Neuronal stem cell (in vitro differentiated cells): ENCODE measurements around the gene SCFD2.
A peak's percentile ranks its signal among the peaks of the same experiment; 100 is the strongest.

ENCODE experiments used
- DNase-seq: peaks from one replicate; pipeline ENCODE4 v3.0.0-alpha.2; 2013; ENCODE audit warnings: low spot score
- H2AFZ ChIP-seq: one replicate; pipeline ENCODE4 v1.6.1; 2013; ENCODE audit warnings: mild to moderate bottlenecking, low read length, inconsistent platforms
- H2AK5ac ChIP-seq: 2 replicates; pipeline ENCODE4 v1.6.1; 2013; ENCODE audit warnings: low read depth, mild to moderate bottlenecking, inconsistent platforms, low read length, moderate library complexity, mixed read lengths
- H2BK120ac ChIP-seq: 2 replicates; pipeline ENCODE4 v1.6.1; 2013; ENCODE audit warnings: low read depth, mild to moderate bottlenecking, inconsistent platforms, low read length, moderate library complexity, mixed read lengths
- H2BK12ac ChIP-seq: one replicate; pipeline ENCODE4 v1.6.1; 2013; ENCODE audit warnings: low read length, inconsistent platforms
- H2BK15ac ChIP-seq: 2 replicates; pipeline ENCODE4 v1.6.1; 2013; ENCODE audit warnings: mild to moderate bottlenecking, low read length, inconsistent platforms, mixed read lengths
- H2BK5ac ChIP-seq: one replicate; pipeline ENCODE4 v1.6.1; 2013; ENCODE audit warnings: inconsistent platforms, mild to moderate bottlenecking, low read length, moderate library complexity
- H3K14ac ChIP-seq: one replicate; pipeline ENCODE4 v1.6.1; 2013; ENCODE audit warnings: low read length, inconsistent platforms
- H3K18ac ChIP-seq: 2 replicates; pipeline ENCODE4 v1.6.1; 2013; ENCODE audit warnings: low read length, inconsistent platforms
- H3K23ac ChIP-seq: 2 replicates; pipeline ENCODE4 v1.6.1; 2013; ENCODE audit warnings: low read depth, mild to moderate bottlenecking, mixed read lengths, low read length, inconsistent platforms; ENCODE audit not compliant: poor library complexity
- H3K27ac ChIP-seq: replicated peaks from 3 replicates; pipeline ENCODE4 v1.5.1; 2013; ENCODE audit warnings: low read length, inconsistent platforms
- H3K27me3 ChIP-seq, 3 experiments: 2 replicates each; pipeline ENCODE4 v1.6.1; 2013; ENCODE audit warnings: low read length in 3 of 3, mild to moderate bottlenecking in 2 of 3, inconsistent platforms in 1 of 3, low read depth in 1 of 3, mixed read lengths in 1 of 3, moderate library complexity in 1 of 3; ENCODE audit not compliant: control insufficient read depth in 3 of 3, insufficient read depth in 3 of 3
- H3K36me3 ChIP-seq, 2 donors: replicated peaks in 1 of 2; 2 replicates each; pipeline ENCODE4 v1.6.1; 2013; ENCODE audit warnings: low read length in 2 of 2; ENCODE audit not compliant: control insufficient read depth in 2 of 2, insufficient read depth in 2 of 2
- H3K4ac ChIP-seq: 2 replicates; pipeline ENCODE4 v1.6.1; 2013; ENCODE audit warnings: inconsistent platforms, mild to moderate bottlenecking, low read length, moderate library complexity
- H3K4me1 ChIP-seq, 2 donors: 1 replicate in 1 of 2; 2 replicates in 1 of 2; pipeline ENCODE4 v1.6.1; 2013; ENCODE audit warnings: low read length in 2 of 2, low read depth in 1 of 2; ENCODE audit not compliant: control insufficient read depth in 2 of 2, insufficient read depth in 1 of 2
- H3K4me2 ChIP-seq: one replicate; pipeline ENCODE4 v1.6.1; 2013; ENCODE audit warnings: mild to moderate bottlenecking, low read length, inconsistent platforms; ENCODE audit not compliant: insufficient read depth, poor library complexity, severe bottlenecking
- H3K4me3 ChIP-seq, 2 donors: 2 replicates each; pipeline ENCODE4 v1.5.1; 2013; ENCODE audit warnings: low read length in 2 of 2, mild to moderate bottlenecking in 2 of 2, inconsistent platforms in 1 of 2, moderate library complexity in 1 of 2
- H3K79me1 ChIP-seq: one replicate; pipeline ENCODE4 v1.6.1; 2013; ENCODE audit warnings: low read depth, mild to moderate bottlenecking, inconsistent platforms, low read length, moderate library complexity
- H3K9ac ChIP-seq: one replicate; pipeline ENCODE4 v1.6.1; 2013; ENCODE audit warnings: mild to moderate bottlenecking, low read depth, low read length, inconsistent platforms; ENCODE audit not compliant: poor library complexity
- H3K9me3 ChIP-seq, 2 donors: replicated peaks in 1 of 2; 2 replicates each; pipeline versions ENCODE3 to v1.6.1; 2013; ENCODE audit warnings: low read length in 2 of 2, mild to moderate bottlenecking in 2 of 2, inconsistent platforms in 1 of 2, low read depth in 1 of 2, mixed read lengths in 1 of 2, moderate library complexity in 1 of 2; ENCODE audit not compliant: control insufficient read depth in 2 of 2, insufficient read depth in 1 of 2
- H4K8ac ChIP-seq: one replicate; pipeline ENCODE4 v1.6.1; 2013; ENCODE audit warnings: low read depth, mild to moderate bottlenecking, inconsistent platforms, low read length, moderate library complexity
- H4K91ac ChIP-seq: one replicate; pipeline ENCODE4 v1.6.1; 2013; ENCODE audit warnings: low read length, low read depth, mild to moderate bottlenecking, inconsistent platforms; ENCODE audit not compliant: poor library complexity
- WGBS, 2 donors: extraction: QIAGEN DNeasy Blood & Tissue Kit; methylation state at CpG; one replicate each; pipeline ENCODE4 v1.1.7; 2013; ENCODE audit warnings: missing lambda C conversion rate in 2 of 2, mixed read lengths in 1 of 2; ENCODE audit not compliant: insufficient read length in 2 of 2, insufficient replicate concordance in 1 of 2; ENCODE audit errors: extremely low coverage in 2 of 2; 5-methylcytosine and 5-hydroxymethylcytosine counted together

Gene SCFD2

DNA sequence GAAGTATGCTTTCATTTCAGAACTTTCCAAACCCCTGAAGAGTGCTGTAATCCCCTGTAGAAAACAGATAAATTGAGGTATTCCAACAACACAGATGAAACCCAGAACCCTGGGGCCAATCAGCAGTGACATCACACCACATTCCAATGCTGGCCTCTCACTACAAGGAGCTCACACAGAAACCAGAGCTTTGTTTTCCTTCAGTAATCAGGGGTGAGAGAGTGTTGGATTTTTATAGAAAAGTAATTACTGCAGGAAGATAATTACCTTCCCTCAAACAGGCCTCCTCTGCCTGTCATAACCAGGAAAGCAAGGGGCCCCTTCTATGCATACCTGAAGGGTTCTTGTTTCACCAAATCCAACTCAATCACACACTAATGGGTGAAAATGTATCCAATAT lies 246.2 kb downstream of the SCFD2 start:
- Histone ChIP-seq H3K79me1 (no peaks in the 10 kb centered on the region), H3K4me1 (peaks cover 7 to 31% of the 10 kb centered on the region in 2 donors), H4K91ac (no peak overlapping the region), H3K23ac (no peak overlapping the region), H3K27me3 (no peaks in the 10 kb centered on the region), H2BK12ac (no peak overlapping the region), H2BK5ac (no peak overlapping the region), H2BK120ac (no peak overlapping the region), H4K8ac (no peak overlapping the region), H2AK5ac (no peak overlapping the region), H3K9me3 (no peaks in the 10 kb centered on the region), H2AFZ (peak overlapping the region; percentile 65), H3K14ac (no peak overlapping the region), H3K4ac (no peak overlapping the region), H3K4me3 (no peak overlapping the region), H3K9ac (no peak overlapping the region), H3K27ac (peak overlapping the region; percentile 43), H2BK15ac (no peak overlapping the region), H3K36me3 (no peaks in the 10 kb centered on the region), H3K4me2 (peak overlapping the region; percentile 15), H3K18ac (no peak overlapping the region)
- peak; percentile 43 for DNase-seq

- Histone ChIP-seq H2BK5ac (no peak overlapping the region), H2AK5ac (no peak overlapping the region), H3K14ac (no peak overlapping the region), H3K23ac (no peak overlapping the region), H2AFZ (no peak overlapping the region), H4K91ac (no peak overlapping the region), H3K9me3 (no peaks in the 10 kb centered on the region), H3K4me2 (no peak overlapping the region), H3K27ac (no peak overlapping the region), H4K8ac (no peak overlapping the region), H3K4me1 (peaks cover 7 to 31% of the 10 kb centered on the region in 2 donors), H3K4me3 (no peak overlapping the region), H3K4ac (no peak overlapping the region), H3K18ac (no peak overlapping the region), H2BK120ac (no peak overlapping the region), H3K79me1 (no peaks in the 10 kb centered on the region), H2BK15ac (no peak overlapping the region), H2BK12ac (no peak overlapping the region), H3K36me3 (no peaks in the 10 kb centered on the region), H3K9ac (no peak overlapping the region), H3K27me3 (no peaks in the 10 kb centered on the region)
- no CpG with 5 or more reads among the region's 3 CpGs for WGBS, 2 donors
- no peak for DNase-seq
Measured at GRCh38 chr4:53118676-53119075, 247.2 kb downstream of the SCFD2 start.

DNA sequence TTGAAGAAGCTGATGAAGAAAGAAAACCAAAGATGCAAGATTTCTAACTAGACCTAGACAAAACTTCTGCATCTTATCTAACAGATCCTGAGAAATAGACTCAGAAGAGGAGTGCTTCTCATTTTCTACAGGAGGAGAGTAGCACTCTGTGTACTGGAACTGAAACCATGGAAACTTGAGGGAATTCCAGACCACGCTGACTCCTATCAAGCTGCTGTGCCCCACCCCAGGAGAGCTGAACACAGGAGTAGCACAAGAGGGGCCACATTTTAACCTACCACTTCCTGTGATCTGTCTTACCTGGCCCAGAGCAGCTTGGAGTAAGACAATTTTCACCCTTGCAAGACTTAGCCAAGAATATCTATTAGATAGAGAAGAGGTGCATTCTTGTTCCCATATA lies 248.9 kb downstream of the SCFD2 start:
- no peak for DNase-seq
- WGBS, 2 donors = no CpG with 5 or more reads among the region's 1 CpG
- no peak overlapping the region for H4K8ac ChIP-seq

DNA sequence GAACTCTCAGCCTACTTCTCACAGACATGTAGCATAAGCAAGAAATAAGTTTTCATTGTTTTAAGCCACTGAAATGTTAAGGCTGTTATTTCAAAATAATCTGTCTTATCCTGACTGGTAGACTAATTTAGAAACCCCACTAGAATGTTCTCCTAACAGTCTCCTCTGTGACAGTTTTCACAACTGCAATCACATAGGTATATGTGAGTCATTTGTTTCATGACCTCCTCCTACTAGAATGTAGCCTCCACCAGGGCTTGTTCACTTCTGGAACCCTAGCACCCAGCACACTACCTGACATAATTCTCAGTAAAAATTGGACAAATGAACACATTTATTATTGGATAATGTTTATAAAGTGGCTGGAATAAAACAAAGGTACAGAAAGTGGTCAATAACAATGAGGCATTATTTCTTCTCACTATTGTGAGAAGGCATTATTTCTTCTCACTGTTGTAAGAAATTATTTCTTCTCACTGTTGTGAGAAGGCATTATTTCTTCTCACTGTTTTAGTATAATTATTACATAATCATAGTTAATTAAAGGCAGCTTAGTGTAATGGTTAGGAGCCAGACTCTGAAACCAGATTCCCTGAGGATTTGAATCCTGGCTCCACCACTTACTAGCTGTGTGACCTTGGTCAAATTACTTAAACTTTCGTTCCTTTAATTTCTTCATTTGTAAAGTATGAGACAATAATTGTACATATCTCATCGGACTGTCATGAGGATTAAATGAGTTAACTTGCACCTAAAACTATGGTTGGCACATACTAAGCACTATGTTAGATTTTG lies 252.2 kb downstream of the SCFD2 start:
- no peak overlapping the region for H4K8ac ChIP-seq
- no CpG with 5 or more reads among the region's 2 CpGs for WGBS, 2 donors
- no peaks in the 10 kb centered on the region for H3K79me1 ChIP-seq

More for the DNA sequence above, 248.9 kb downstream of the SCFD2 start:
- H3K14ac ChIP-seq = no peak overlapping the region
- no peak overlapping the region for H2AK5ac ChIP-seq
- no peak overlapping the region for H3K27ac ChIP-seq
- no peak overlapping the region for H3K23ac ChIP-seq
- no peak overlapping the region for H3K18ac ChIP-seq
- no peak overlapping the region for H2BK120ac ChIP-seq
- no peak overlapping the region for H2AFZ ChIP-seq
- no peaks in the 10 kb centered on the region for H3K36me3 ChIP-seq
- no peaks in the 10 kb centered on the region for H3K9me3 ChIP-seq
- no peaks in the 10 kb centered on the region for H3K79me1 ChIP-seq
- H3K4me1 ChIP-seq = peaks cover 7 to 24% of the 10 kb centered on the region in 2 donors
- H3K27me3 ChIP-seq = no peaks in the 10 kb centered on the region
- no peak overlapping the region for H2BK5ac ChIP-seq
- no peak overlapping the region for H3K4me2 ChIP-seq
- H3K4ac ChIP-seq = no peak overlapping the region
- H3K9ac ChIP-seq = no peak overlapping the region
- no peak overlapping the region for H3K4me3 ChIP-seq
- H2BK12ac ChIP-seq = no peak overlapping the region
- no peak overlapping the region for H2BK15ac ChIP-seq
- no peak overlapping the region for H4K91ac ChIP-seq

More for the DNA sequence above, 252.2 kb downstream of the SCFD2 start:
- Histone ChIP-seq H2BK15ac (no peak overlapping the region), H3K4me1 (peaks cover 0 to 6% of the 10 kb centered on the region in 2 donors), H3K9ac (no peak overlapping the region), H3K36me3 (no peaks in the 10 kb centered on the region), H3K27me3 (no peaks in the 10 kb centered on the region), H3K27ac (no peak overlapping the region), H4K91ac (no peak overlapping the region), H3K18ac (no peak overlapping the region), H2BK120ac (no peak overlapping the region), H2BK12ac (no peak overlapping the region), H3K9me3 (no peaks in the 10 kb centered on the region), H2AFZ (no peak overlapping the region), H2AK5ac (no peak overlapping the region), H3K4me2 (no peak overlapping the region), H2BK5ac (no peak overlapping the region), H3K4ac (no peak overlapping the region), H3K23ac (no peak overlapping the region), H3K4me3 (no peak overlapping the region), H3K14ac (no peak overlapping the region)
- no peak for DNase-seq
